ENCODE measurements around the gene USP48.

USP48 gene

DNA sequence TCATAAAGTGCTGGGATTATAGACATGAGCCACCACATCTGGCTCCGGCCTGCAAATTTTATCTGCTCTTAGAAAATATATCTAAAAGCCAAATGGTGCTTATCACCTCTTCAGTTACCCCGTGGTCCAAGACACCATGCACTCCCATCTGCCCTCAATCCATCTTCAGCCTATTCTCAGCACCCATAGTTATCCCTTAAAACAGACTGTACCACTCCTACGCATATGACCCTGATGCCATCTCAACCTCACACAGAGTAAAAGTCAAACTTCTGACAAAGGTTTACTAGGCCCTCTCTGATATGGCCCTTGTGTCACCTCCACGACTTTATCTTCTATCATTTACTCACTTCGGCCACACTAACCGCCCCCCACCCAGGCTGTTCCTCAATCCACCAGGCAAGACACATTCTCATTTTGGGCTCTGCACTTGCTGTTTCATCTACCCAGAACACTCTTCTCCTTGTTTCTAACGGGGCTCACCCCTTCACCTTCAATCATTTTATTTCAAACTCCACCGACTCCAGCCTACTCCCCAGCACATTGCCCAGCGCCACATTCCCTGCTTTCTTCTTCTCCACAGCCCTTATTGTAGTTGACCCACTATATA lies 33.0 kb downstream of the USP48 start:
- no peak for DNase-seq (ENCODE audit: low read depth in 2 of 2)

DNA sequence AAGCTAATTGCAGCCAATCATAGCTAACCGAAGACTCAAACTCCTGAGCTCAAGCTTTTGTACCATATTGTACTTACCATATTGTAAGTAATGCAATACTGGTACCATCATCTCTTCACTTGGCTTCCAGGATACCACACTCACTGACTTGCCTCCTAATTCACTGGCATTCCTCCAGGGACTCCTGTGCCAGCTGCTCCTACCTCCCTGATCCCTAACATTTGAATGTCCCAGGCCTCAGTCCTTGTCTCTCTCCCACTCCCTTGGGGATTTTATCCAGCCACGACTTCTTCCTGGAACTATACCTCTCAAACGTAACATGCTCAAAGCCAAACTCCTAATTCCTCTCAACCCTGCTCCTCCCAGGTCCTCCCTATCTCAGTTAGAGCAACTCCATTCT lies 33.8 kb downstream of the USP48 start:
- DNase-seq (ENCODE audit: low read depth in 2 of 2): no peak

DNA sequence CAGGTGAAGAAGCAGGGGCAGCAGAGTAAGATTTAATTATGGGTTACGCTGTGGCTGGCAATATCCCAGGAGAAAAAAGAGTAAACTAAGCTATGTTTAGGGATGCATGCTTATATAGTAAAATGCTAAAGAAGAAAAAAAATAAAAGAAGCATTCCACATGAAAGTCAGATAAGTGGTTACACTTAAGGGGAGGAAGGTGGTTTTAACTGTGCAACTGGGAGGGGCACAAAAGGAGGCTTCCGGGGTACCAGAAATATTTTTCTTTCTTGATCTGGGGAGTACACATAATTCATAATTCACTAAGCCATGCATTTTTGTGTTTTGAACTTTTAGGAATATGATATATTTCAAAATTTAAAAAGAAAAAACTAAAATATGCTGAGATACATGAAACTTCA lies 39.5 kb downstream of the USP48 start:
- DNase-seq (ENCODE audit: low read depth in 2 of 2): no peak

DNA sequence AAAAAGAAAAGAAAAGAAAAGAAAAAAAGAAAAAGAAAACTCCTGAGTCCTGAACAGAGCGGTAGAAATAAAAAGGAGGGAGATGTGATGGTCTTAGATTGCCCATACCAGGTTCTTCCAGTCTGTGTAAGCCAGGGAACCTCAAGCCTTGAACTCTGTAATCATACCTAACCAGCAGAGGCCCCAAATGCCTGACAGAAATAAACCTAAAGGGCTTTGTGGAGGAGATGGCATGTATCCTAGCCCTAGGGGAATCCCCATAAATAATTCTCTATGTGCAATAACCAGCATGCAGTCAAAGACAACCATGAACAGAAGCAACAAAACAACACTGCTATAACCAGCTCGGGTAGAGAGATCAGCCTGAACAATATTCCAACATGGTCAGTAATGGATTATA lies 40.4 kb downstream of the USP48 start:
- DNase-seq (ENCODE audit: low read depth in 2 of 2): no peak

DNA sequence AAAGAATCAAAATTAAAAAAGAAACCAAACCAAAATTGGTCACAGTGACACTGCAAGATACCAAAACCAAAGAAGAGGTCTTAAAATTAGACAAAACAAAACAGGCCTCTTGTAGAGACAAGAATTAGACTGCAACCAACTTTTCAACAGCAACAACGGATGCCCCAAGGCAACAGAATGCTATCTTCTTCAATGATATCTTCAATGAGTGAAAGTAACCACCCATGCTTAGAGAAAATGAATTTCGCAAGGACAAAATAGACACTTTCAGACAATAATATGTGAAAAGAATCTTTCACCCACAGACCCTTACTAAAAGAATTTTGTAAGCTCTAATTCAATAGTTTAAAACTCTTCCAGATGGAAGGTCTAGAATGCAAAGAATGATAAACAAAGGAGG lies 41.7 kb downstream of the USP48 start:
- no peak for DNase-seq (ENCODE audit: low read depth in 2 of 2)

DNA sequence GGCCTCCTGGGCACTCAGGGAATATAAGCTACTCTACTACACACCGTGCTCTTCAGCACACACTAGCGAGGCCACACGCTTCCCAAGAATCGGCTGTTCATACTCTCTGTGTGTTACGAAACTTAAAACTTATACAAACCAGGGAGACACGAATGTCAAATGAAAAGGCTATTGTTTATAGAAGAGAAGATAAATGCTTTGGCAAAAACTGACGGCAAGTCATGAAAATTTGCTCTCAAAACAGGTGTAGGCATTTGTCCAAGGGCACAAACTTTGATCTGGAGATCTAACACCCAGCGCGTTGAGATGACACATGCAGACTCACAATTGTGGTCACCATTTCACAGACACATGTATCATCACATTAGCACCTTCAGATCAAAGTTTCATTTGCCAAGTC lies 46.1 kb downstream of the USP48 start:
- no peak for DNase-seq (ENCODE audit: low read depth in 2 of 2)

DNA sequence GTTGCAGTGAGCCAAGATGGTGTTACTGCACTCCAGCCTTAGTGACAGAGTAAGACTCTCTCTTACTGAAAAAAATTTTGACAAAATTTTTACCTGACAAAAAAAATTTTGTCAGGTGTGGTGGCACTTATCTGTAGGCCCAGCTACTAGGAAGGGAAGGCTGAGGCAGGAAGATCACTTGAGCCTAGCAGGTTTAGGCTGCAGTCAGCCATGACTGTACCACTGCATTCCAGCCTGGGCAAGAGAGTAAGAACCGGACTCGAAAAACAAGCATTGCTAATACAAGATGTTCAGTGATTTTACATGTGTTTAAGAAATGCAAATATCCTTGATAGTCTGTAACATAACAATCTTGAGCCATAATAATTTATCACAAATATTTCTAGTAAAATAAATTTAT lies 46.9 kb downstream of the USP48 start:
- DNase-seq (ENCODE audit: low read depth in 2 of 2): no peak

DNA sequence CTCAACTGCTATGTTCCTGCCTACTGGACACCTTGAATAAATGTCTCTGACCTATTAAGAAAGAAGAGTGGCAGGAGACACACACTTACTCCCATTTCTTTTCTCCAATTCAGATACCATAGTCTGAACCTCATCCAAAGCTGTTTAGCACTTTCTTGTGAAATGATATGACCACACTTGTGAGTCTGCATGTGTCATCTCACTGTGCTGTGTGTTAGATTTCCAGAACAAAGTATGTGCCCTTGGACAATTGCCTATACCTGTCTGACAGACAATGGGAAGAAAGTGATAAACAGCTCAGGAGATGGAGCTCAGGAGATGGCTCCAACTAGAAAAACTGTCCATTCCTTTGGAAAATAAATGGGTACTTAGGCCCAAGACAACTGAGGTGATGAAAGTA lies 48.4 kb downstream of the USP48 start:
- DNase-seq (ENCODE audit: low read depth in 2 of 2): no peak

DNA sequence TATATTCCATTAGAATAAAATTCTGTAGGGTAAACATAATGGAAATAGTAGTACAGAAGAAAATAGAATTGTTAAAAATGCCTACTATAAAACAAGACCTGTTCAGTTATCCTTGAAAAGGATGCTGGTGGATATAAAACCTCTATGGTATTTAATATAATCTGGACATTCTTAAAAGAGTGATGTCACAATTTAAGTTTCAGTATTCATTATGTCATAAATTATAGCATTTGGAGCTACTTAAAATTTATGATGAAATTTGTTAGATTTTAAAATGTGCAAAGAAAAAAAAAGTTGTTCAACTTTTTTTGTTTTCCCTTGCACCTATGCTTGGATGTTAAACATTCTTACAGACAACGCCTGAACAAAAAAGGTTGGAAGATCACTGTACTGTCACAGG lies 50.3 kb downstream of the USP48 start:
- DNase-seq (ENCODE audit: low read depth in 2 of 2): no peak

DNA sequence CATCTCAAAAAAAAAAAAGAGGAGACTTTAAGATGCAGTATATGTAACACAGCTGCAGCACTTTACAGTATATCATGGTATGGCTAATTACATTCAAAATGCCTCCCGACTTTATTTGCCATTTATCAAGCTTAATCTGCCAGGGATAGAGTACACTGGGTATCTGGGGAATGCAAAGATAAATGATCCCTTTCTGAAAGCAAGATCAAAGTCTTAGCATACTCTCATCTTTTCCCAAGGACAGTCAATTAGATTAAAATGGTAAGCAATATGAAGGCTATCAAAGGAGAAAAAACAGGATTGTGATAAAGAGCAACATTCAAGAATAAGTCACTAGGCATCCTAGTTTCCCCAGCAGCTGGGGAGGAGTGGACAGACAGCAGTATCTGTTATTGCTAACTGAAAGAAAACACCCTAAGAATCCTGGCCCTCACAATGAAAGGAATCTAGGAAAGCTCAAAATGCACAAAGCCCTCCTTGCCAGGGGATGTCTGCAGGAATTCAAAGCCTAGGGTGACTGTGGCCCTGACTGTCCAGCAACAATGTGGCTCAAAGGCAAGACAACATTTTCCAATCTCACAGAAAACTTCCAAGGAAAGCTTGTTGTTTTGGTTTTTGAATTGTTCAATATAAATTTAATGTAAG lies 57.1 kb downstream of the USP48 start:
- DNase-seq (ENCODE audit: low read depth in 2 of 2): no peak

DNA sequence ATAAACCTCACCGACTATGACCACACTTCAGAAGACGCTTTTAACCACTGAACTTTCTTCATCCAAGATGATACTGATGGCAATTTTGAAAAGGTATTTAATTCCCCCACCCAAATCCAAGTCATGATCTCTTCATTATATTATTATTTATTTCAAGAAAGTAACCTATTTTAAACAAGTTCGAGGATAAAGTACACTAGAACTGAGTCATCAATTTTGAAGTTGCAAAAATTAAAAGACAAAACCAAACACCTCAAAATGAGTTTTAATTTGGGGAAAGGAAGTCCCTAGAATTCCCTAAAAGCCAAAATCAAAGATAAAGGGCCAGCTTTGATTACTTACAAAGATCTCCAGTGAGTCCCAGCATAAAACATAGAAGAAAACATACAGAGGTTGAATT lies 58.4 kb downstream of the USP48 start:
- DNase-seq (ENCODE audit: low read depth in 2 of 2): no peak

DNA sequence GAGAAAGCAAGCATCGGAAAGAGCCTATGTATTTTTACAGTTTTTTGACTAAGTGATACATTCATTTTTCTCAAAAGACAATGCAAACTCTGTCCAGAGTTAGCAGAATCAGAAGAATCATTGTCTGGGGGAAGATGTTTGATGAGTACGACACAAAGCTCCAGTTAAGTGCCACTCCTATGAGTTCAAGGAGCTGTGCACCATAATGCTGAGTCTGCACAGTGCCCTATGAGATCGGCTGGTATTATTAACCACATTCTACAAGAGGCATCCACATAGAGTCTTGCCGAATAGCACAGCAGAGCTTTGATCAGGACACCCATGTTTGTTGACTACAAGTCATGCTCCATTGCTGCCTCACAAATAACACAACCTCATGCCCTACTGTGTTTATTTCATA lies 58.9 kb downstream of the USP48 start:
- no peak for DNase-seq (ENCODE audit: low read depth in 2 of 2)

DNA sequence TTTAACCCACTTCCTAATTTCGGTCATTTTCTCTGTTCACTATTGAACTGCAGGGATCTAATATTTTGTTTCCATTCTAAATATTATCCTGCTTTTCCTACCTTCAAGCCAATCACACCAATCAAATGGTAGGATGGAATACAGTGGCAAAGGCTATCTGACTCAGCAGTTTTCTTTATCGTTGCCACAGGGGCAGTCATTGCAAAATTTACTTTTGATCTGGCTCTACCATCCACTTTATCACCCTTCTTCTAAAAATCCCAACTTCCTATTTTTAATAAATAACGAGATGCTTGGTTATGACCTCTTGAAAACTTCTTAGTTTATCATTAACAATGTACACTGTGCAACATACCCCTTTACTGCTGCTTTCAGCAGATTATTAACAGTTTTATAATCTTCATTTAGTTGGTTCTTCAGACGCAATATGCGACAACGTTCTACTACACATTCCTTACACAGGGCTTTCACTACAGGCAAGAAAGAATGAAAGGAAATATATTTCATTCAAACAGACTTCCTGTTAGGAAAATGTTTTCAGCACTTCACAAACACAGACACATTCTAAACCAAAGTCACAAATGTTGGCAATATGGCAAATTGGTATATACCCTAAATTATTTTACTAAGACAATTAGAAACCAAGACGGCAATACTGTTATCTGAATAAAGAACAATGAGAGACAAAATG lies 61.5 kb downstream of the USP48 start:
- no peak for DNase-seq (ENCODE audit: low read depth in 2 of 2)

DNA sequence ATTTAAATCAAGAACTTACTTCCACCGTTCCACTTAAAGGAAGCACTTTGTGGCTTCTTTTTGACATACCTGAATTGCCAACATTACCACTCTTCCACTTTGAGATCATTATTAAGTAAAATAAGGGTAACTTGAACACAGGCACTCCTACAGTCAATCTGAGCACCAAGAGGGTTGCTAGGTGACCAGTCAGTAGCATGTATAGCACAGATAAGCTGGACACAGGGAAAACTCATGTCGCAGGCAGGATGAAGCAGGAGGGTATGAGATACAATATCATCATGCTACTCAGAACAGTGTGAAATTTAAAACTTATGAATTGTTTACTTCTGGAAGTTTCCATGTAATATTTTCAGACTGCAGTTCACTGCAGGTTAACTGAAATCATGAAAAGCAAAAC lies 66.8 kb downstream of the USP48 start:
- no peak for DNase-seq (ENCODE audit: low read depth in 2 of 2)

DNA sequence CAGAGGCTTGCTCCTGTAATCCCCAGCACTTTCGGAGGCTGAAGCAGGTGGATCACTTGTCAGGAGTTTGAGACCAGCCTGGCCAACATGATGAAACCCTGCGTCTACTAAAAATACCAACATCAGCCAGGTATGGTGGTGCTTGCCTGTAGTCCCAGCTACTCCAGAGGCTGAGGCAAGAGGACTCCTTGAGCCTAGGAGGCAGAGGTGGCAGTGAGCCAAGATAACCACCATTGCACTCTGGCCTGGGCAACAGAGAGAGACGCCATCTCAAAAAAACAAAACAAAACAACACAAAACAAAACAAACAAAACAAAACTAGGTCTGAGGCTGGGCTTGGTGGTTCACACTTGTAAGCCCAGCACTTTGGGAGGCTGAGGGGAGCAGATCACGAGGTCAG lies 75.1 kb downstream of the USP48 start:
- no peak for DNase-seq (ENCODE audit: low read depth in 2 of 2)

DNA sequence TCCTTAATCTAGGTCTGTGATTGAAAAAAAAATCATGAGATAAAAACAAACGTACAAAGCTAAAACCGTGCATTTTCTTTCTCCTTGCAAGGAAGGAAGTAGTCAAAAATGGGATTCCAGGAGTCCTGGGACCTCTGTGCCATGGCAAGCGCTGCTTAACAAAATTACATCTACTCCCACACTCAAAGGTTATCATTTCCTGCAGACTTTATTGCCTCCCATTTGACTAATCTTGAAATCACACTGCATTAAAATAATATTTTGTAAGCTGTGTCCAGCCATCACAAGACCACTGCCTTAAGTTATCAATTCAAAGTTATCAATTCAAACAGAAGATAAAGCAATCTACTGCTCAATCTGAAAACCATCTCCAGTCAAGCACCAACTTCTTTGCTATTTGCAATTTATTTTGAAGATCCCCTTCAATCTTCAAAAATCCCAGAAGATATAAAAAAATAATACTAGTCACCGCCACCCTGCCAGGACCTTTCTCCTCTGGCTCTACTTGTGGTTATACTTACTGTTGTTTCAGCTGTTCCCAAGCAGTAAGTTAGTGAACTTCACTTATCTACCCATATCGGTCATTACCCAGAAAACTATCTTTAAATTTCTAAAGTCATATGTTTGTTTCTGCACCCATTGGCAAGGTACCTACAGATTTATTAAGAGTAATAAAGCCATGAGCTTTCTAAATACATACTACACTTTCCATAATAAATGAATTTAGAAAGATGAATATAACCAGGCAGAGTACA lies 75.7 kb downstream of the USP48 start:
- DNase-seq (ENCODE audit: low read depth in 2 of 2): no peak

DNA sequence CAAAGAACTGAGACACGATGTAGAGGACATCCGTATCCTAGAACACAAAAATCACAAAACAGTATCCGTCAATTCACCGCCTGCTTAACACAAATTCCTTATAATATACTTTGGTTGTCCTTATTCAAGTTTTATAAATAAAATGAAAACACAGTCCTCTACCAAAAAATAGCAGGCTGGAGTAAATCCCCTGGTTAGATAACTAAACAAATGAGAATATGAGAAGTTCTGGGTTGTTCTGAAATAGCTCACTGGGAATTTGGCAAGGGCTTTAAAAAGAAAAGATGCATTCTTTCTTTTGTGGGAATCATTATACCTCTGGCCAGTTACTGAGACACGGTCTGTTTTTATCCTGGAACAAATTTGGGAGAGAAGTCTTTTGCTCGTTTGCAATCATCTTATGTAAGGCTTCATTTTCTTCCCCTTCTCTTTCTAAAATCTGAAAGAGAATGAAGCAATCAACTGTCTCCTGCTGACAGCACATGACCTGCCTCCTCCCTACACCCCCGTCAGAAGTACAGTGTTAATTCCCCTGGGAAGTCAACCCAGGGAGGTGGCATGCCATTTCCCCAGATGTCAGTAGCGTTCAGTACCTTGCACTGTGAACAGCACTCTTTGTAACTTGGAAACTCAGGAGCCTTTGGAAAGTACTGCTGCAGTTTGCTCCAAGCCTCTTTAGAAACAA lies 76.7 kb downstream of the USP48 start:
- DNase-seq (ENCODE audit: low read depth in 2 of 2): no peak

DNA sequence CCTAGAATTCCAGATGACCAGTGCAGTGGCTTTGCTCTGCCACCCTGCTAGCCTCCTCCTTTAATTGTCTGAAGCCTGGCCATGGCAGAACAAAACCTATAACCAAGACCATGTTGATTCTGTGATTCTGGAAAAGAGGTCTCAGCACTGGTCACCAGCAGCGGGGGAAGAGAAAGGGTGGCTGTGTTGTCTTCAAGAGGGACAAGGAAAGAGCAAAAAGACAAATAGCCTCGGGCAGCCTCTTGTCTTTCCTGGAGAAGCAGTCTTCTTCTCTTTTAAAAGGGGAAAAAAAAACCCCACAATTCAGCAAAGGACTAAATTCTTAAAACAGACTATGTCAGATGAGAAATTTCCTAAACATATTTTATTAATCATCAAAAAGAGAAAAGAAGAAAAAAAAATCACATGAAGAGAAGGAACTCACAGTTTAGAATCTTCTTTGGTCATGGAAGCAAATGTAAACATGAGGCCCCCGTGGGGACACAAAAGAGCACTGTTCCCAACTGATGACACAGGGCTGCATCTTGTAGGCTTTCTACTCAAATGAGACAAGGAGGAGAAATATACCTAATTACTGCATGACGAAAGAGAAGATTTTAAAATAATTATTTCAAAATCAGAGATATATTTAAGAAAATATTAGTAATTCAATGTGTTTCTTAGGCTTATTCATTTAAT lies 77.5 kb downstream of the USP48 start:
- no peak for DNase-seq (ENCODE audit: low read depth in 2 of 2)

DNA sequence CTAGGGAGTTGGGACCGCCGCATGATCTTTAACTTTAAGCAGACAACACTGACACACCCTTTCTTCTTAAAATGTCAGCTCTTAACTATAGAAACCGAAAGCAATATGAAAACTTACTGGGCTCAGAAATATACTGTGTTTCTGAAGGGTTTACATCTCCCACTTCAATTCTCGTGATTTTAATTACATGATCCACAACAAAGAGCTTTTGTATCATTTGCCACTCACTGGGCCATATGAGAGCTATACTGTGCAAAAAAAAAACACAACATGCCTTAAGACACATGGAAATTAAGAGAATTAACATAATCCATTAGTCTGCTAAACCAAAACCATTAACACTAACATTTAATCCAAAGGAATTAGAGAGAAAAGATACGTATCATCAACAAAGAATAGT lies 78.8 kb downstream of the USP48 start:
- DNase-seq (ENCODE audit: low read depth in 2 of 2): no peak

DNA sequence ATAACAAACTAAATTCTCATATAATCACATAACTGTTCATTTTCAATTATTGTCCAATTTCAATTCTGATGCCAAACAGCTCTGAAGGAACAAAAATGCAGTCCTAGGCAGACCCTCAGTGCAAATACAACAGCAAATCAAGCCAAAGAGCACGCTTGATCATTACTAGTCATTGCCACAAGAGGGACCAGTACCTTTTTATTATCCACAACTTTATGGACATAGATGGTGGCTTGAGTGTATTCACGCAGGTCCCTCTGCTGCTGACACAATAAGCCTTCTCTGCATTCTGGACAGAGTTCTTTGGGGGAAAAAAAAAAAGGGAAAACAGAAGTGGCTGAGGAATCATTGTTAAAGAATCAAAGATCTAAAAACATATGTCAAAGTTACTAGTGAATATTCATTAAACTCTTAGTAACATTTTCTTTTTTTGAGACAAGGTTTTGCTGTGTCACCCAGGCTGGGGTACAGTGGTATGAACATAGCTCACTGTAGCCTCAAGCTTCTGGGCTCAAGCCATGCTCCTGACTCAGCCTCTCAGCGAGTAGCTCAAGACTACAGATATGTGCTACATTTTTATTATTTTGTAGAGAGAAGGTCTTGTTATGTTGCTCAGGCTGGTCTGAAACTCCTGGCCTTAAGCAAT lies 79.5 kb downstream of the USP48 start:
- no peak for DNase-seq (ENCODE audit: low read depth in 2 of 2)

DNA sequence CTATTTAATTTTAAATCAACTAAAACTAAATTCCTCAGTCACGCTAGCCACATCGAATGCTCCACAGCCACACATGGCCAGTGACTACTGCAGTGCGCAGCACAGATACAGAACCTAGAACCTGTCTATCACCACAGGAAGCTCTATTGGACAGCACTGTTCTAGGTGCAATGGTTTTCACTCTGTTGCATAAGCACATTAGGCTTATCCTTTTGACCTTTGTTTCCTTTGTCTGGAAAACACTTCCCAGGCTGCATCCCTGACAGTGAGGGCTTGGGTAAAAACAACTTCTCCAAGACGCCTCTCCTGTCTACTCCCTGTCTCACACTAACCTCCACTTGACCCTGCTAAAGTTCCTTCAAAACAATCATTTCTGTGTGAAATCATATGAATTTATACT lies 80.2 kb downstream of the USP48 start:
- no peak for DNase-seq (ENCODE audit: low read depth in 2 of 2)
